HG03565 (cell line): ENCODE data around the gene ABCB9.

Source experiments
- ATAC-seq: cut with Tn5 transposase; IDR thresholded peaks from one replicate; pipeline ENCODE4 v1.9.1; 2021; ENCODE audit warnings: mild to moderate bottlenecking, moderate library complexity; ENCODE audit not compliant: unreplicated experiment

The ABCB9 gene

GRCh38 chr12:122995503-122996187 is 29.4 kb upstream of the ABCB9 start:
- ATAC-seq = no peak

GRCh38 chr12:122994781-122995502 is 28.7 kb upstream of the ABCB9 start:
- no peak for ATAC-seq

GRCh38 chr12:122994140-122994675 is 27.9 kb upstream of the ABCB9 start:
- ATAC-seq = no peak

GRCh38 chr12:122992386-122992785 is 26.1 kb upstream of the ABCB9 start:
- no peak for ATAC-seq

GRCh38 chr12:122991623-122992275 is 25.5 kb upstream of the ABCB9 start:
- ATAC-seq = no peak

- ATAC-seq = no peak
Observed at GRCh38 chr12:122990961-122991622, 24.8 kb upstream of the ABCB9 start.

- ATAC-seq = no peak
Observed at GRCh38 chr12:122990561-122990960, 24.3 kb upstream of the ABCB9 start.

- no peak for ATAC-seq
Observed at GRCh38 chr12:122989874-122990419, 23.7 kb upstream of the ABCB9 start.

GRCh38 chr12:122989225-122989839 is 23.1 kb upstream of the ABCB9 start:
- ATAC-seq = no peak

GRCh38 chr12:122988612-122989212 is 22.4 kb upstream of the ABCB9 start:
- no peak for ATAC-seq

GRCh38 chr12:122988036-122988435 is 21.8 kb upstream of the ABCB9 start:
- ATAC-seq = no peak

- ATAC-seq = no peak
Observed at GRCh38 chr12:122987086-122987951, 21.1 kb upstream of the ABCB9 start.

GRCh38 chr12:122986258-122986871 is 20.1 kb upstream of the ABCB9 start:
- ATAC-seq = no peak

- no peak for ATAC-seq
Observed at GRCh38 chr12:122985338-122986257, 19.3 kb upstream of the ABCB9 start.

- no peak for ATAC-seq
Observed at GRCh38 chr12:122984612-122985337, 18.5 kb upstream of the ABCB9 start.

- ATAC-seq = no peak
Observed at GRCh38 chr12:122983789-122984515, 17.7 kb upstream of the ABCB9 start.
